ENCODE data around the gene ADGRB2. TPM values are rescaled to one million over a fixed set of nuclear protein-coding genes. Genes with fewer than 3 reads are reported as not detected.

The ADGRB2 gene
- total RNA-seq, 4 donors from 2014 or later, result 3.3 to 39.1 (median 17.2) TPM

GRCh38 chr1:31778763-31779488, 14.8 kb upstream of the ADGRB2 start:
- H3K27me3 ChIP-seq, result peaks cover 0 to 7% of the 10 kb centered on the region in 2 donors
- TF ChIP-seq POLR2A (IDR thresholded peaks at IDR 0.05) (no peak), CTCF (IDR thresholded peaks at IDR 0.05) (no peak)
- no peaks in the 10 kb centered on the region for H3K9me3 ChIP-seq
- H3K4me3 ChIP-seq, result no peak overlapping the region
- H3K4me1 ChIP-seq, result peaks cover 0 to 10% (median 0%) of the 10 kb centered on the region in 4 donors
- DNase-seq, result no peak
- H3K36me3 ChIP-seq, result no peaks in the 10 kb centered on the region
- no peak overlapping the region for H3K27ac ChIP-seq

GRCh38 chr1:31776516-31776915, 12.4 kb upstream of the ADGRB2 start:
- Histone ChIP-seq H3K27me3 (peaks cover 0 to 22% of the 10 kb centered on the region in 2 donors), H3K27ac (no peak overlapping the region), H3K36me3 (no peaks in the 10 kb centered on the region), H3K4me1 (peaks cover 0 to 16% (median 16%) of the 10 kb centered on the region in 4 donors), H3K4me3 (no peak overlapping the region), H3K9me3 (no peaks in the 10 kb centered on the region)
- no peak for DNase-seq
- TF ChIP-seq CTCF (IDR thresholded peaks at IDR 0.05) (no peak), POLR2A (IDR thresholded peaks at IDR 0.05) (no peak)

- no peak overlapping the region for H3K27ac ChIP-seq
- peaks cover 0 to 16% (median 16%) of the 10 kb centered on the region in 4 donors for H3K4me1 ChIP-seq
- no peaks in the 10 kb centered on the region for H3K36me3 ChIP-seq
- H3K4me3 ChIP-seq, result no peak overlapping the region
- no peak for DNase-seq
- TF ChIP-seq CTCF (IDR thresholded peaks at IDR 0.05) (no peak), POLR2A (IDR thresholded peaks at IDR 0.05) (no peak)
- H3K9me3 ChIP-seq, result no peaks in the 10 kb centered on the region
- peaks cover 0 to 22% of the 10 kb centered on the region in 2 donors for H3K27me3 ChIP-seq
Measured at GRCh38 chr1:31776032-31776431, 11.9 kb upstream of the ADGRB2 start.

GRCh38 chr1:31775210-31775999, 11.3 kb upstream of the ADGRB2 start:
- Histone ChIP-seq H3K36me3 (no peaks in the 10 kb centered on the region), H3K4me3 (no peak overlapping the region), H3K4me1 (peaks cover 0 to 16% (median 16%) of the 10 kb centered on the region in 4 donors), H3K9me3 (no peaks in the 10 kb centered on the region), H3K27ac (no peak overlapping the region), H3K27me3 (peaks cover 0 to 22% of the 10 kb centered on the region in 2 donors)
- TF ChIP-seq POLR2A (IDR thresholded peaks at IDR 0.05) (no peak), CTCF (IDR thresholded peaks at IDR 0.05) (no peak)
- no peak for DNase-seq

- H3K27me3 ChIP-seq, result peaks cover 0 to 22% of the 10 kb centered on the region in 2 donors
- TF ChIP-seq POLR2A (IDR thresholded peaks at IDR 0.05), result no peak
- TF ChIP-seq CTCF (IDR thresholded peaks at IDR 0.05), result no peak
Measured at GRCh38 chr1:31774495-31774894, 10.4 kb upstream of the ADGRB2 start.

More at GRCh38 chr1:31774495-31774894, 10.4 kb upstream of the ADGRB2 start:
- Histone ChIP-seq H3K36me3 (no peaks in the 10 kb centered on the region), H3K4me3 (no peak overlapping the region), H3K9me3 (no peaks in the 10 kb centered on the region), H3K4me1 (peaks cover 0 to 20% (median 16%) of the 10 kb centered on the region in 4 donors), H3K27ac (no peak overlapping the region)
- no peak for DNase-seq
